Femur (tissue), 1 donor: ENCODE results near the gene ASB17.
"Not testable (repeated sequence)": the region's sequence is repeated elsewhere in the genome, so short reads cannot be mapped to it uniquely, and the experiment has no call there.

Experiments
- DNase-seq: peaks from one replicate; pipeline ENCODE4 v3.0.0-alpha.2; 2017

ASB17 gene

GRCh38 chr1:75932304-75932703, at the start of gene ASB17:
Gene ASB17 (minus strand): TSS chr1:75932404. CDS start chr1:75932291, 113 bp downstream.
- DNase-seq = no peak

- DNase-seq = no peak
Measured at GRCh38 chr1:75980972-75981897, 49.0 kb upstream of the ASB17 start.

GRCh38 chr1:75970631-75971030, 38.4 kb upstream of the ASB17 start:
- no peak for DNase-seq

- no peak for DNase-seq
Measured at GRCh38 chr1:75969550-75969949, 37.3 kb upstream of the ASB17 start.

- DNase-seq = no peak
Measured at GRCh38 chr1:75967719-75968118, 35.5 kb upstream of the ASB17 start.

- no peak for DNase-seq
Measured at GRCh38 chr1:75964760-75965408, 32.7 kb upstream of the ASB17 start.

GRCh38 chr1:75964110-75964759, 32.0 kb upstream of the ASB17 start:
- DNase-seq = not testable (repeated sequence)

GRCh38 chr1:75954586-75954985, 22.4 kb upstream of the ASB17 start:
- no peak for DNase-seq

- no peak for DNase-seq
Measured at GRCh38 chr1:75953461-75953860, 21.3 kb upstream of the ASB17 start.

GRCh38 chr1:75952016-75952415, 19.8 kb upstream of the ASB17 start:
- DNase-seq = no peak

GRCh38 chr1:75950176-75950575, 18.0 kb upstream of the ASB17 start:
- no peak for DNase-seq

- not testable (repeated sequence) for DNase-seq
Measured at GRCh38 chr1:75943037-75943436, 10.8 kb upstream of the ASB17 start.

GRCh38 chr1:75937034-75937433, 4.8 kb upstream of the ASB17 start:
- DNase-seq = no peak

GRCh38 chr1:75922698-75923097, 9.5 kb downstream of the ASB17 start:
- no peak for DNase-seq

GRCh38 chr1:75916834-75917233, 15.4 kb downstream of the ASB17 start:
- no peak for DNase-seq

- peak; percentile 24 for DNase-seq
Measured at GRCh38 chr1:75908717-75909152, 23.5 kb downstream of the ASB17 start.

- DNase-seq = no peak
Measured at GRCh38 chr1:75901371-75901770, 30.8 kb downstream of the ASB17 start.

- DNase-seq = no peak
Measured at GRCh38 chr1:75884437-75884836, 47.8 kb downstream of the ASB17 start.

GRCh38 chr1:75879985-75880384, 52.2 kb downstream of the ASB17 start:
- no peak for DNase-seq

- no peak for DNase-seq
Measured at GRCh38 chr1:75870951-75871350, 61.3 kb downstream of the ASB17 start.
